Dendritic cell treated with granulocyte-macrophage colony-stimulating factor and Interleukin-4, amounts not matched to agents 40 ng/mL and 50 ng/mL, for 4 days (primary cell): ENCODE measurements around the gene PCCA.
"Not testable (repeated sequence)": the region's sequence is repeated elsewhere in the genome, so short reads cannot be mapped to it uniquely, and the experiment has no call there.

Experiments used
- H3K27ac Mint-ChIP-seq: one replicate; pipeline ENCODE4 v1.8.0; 2022; ENCODE audit warnings: mild to moderate bottlenecking, mixed read lengths
- H3K27me3 Mint-ChIP-seq: one replicate; pipeline ENCODE4 v1.8.0; 2022; ENCODE audit warnings: mild to moderate bottlenecking, mixed read lengths
- H3K36me3 Mint-ChIP-seq: one replicate; pipeline ENCODE4 v1.8.0; 2022; ENCODE audit warnings: low read depth, mixed read lengths
- H3K4me1 Mint-ChIP-seq: one replicate; pipeline ENCODE4 v1.8.0; 2022; ENCODE audit warnings: low read depth, mixed read lengths
- H3K4me3 Mint-ChIP-seq: one replicate; pipeline ENCODE4 v1.8.0; 2022; ENCODE audit warnings: mild to moderate bottlenecking, moderate library complexity, mixed read lengths
- H3K9me3 Mint-ChIP-seq: one replicate; pipeline ENCODE4 v1.8.0; 2022; ENCODE audit warnings: mixed read lengths
- intact Hi-C: fragments of 100-400 bp; cut with micrococcal nuclease; formaldehyde crosslinking; loops from one replicate; pipeline ENCODE4 v1.15.0; 2022

Gene PCCA

GRCh38 chr13:100083401-100083800, 5.5 kb upstream of the PCCA start:
- H3K27ac Mint-ChIP-seq, H3K9me3 Mint-ChIP-seq, H3K27me3 Mint-ChIP-seq, H3K4me3 Mint-ChIP-seq, H3K4me1 Mint-ChIP-seq, H3K36me3 Mint-ChIP-seq: not testable (repeated sequence)
- intact Hi-C loops = loop anchor here (10.0 kb wide), 1 partner anchor 151 kb away; no protein-coding TSS in a partner anchor

GRCh38 chr13:100088273-100088643, 635 bp upstream of the PCCA start:
- H3K36me3 Mint-ChIP-seq = peaks cover 9% of the 10 kb centered on the region
- H3K4me1 Mint-ChIP-seq = peaks cover 18% of the 10 kb centered on the region
- peaks cover 6% of the 10 kb centered on the region for H3K27me3 Mint-ChIP-seq
- H3K27ac Mint-ChIP-seq = peak overlapping the region; percentile 78
- H3K4me3 Mint-ChIP-seq = peak overlapping the region; percentile 90
- intact Hi-C loops = loop anchor here (10.0 kb wide), 1 partner anchor 147 kb away; no protein-coding TSS in a partner anchor
- H3K9me3 Mint-ChIP-seq = no peaks in the 10 kb centered on the region

- Mint-ChIP-seq H3K27me3 (peaks cover 6% of the 10 kb centered on the region), H3K27ac (peak overlapping the region; percentile 78), H3K9me3 (no peaks in the 10 kb centered on the region), H3K4me1 (peaks cover 18% of the 10 kb centered on the region), H3K36me3 (peaks cover 9% of the 10 kb centered on the region), H3K4me3 (peak overlapping the region; percentile 90)
- intact Hi-C loops = loop anchor here (10.0 kb wide), 1 partner anchor 145 kb away; no protein-coding TSS in a partner anchor
Measured at GRCh38 chr13:100089465-100090032, 656 bp downstream of the PCCA start.

- Mint-ChIP-seq H3K4me1 (peaks cover 18% of the 10 kb centered on the region), H3K4me3 (no peak overlapping the region), H3K36me3 (peaks cover 9% of the 10 kb centered on the region), H3K27me3 (peaks cover 6% of the 10 kb centered on the region), H3K27ac (no peak overlapping the region), H3K9me3 (no peaks in the 10 kb centered on the region)
- intact Hi-C loops = no loop called here
Measured at GRCh38 chr13:100090861-100091260, 2.0 kb downstream of the PCCA start.

GRCh38 chr13:100091391-100091790, 2.5 kb downstream of the PCCA start:
- peaks cover 18% of the 10 kb centered on the region for H3K4me1 Mint-ChIP-seq
- no peak overlapping the region for H3K27ac Mint-ChIP-seq
- H3K4me3 Mint-ChIP-seq = no peak overlapping the region
- H3K9me3 Mint-ChIP-seq = no peaks in the 10 kb centered on the region
- H3K36me3 Mint-ChIP-seq = peaks cover 9% of the 10 kb centered on the region
- intact Hi-C loops = no loop called here
- H3K27me3 Mint-ChIP-seq = peaks cover 6% of the 10 kb centered on the region

GRCh38 chr13:100092273-100092672, 3.4 kb downstream of the PCCA start:
- H3K27ac Mint-ChIP-seq, H3K36me3 Mint-ChIP-seq, intact Hi-C loops, H3K9me3 Mint-ChIP-seq, H3K27me3 Mint-ChIP-seq, H3K4me3 Mint-ChIP-seq: not testable (repeated sequence)
- H3K4me1 Mint-ChIP-seq = peaks cover 18% of the 10 kb centered on the region

GRCh38 chr13:100095498-100095897, 6.6 kb downstream of the PCCA start:
- no peak overlapping the region for H3K4me3 Mint-ChIP-seq

GRCh38 chr13:100096526-100096925, 7.6 kb downstream of the PCCA start:
- no peaks in the 10 kb centered on the region for H3K27me3 Mint-ChIP-seq
- H3K36me3 Mint-ChIP-seq = no peaks in the 10 kb centered on the region

More at GRCh38 chr13:100095498-100095897, 6.6 kb downstream of the PCCA start:
- intact Hi-C loops = no loop called here
- Mint-ChIP-seq H3K9me3 (no peaks in the 10 kb centered on the region), H3K4me1 (peaks cover 6% of the 10 kb centered on the region), H3K36me3 (no peaks in the 10 kb centered on the region), H3K27ac (no peak overlapping the region), H3K27me3 (no peaks in the 10 kb centered on the region)

GRCh38 chr13:100097821-100098220, 8.9 kb downstream of the PCCA start:
- Mint-ChIP-seq H3K9me3 (no peaks in the 10 kb centered on the region), H3K4me3 (no peak overlapping the region), H3K27me3 (no peaks in the 10 kb centered on the region), H3K27ac (no peak overlapping the region), H3K36me3 (no peaks in the 10 kb centered on the region), H3K4me1 (no peaks in the 10 kb centered on the region)
- intact Hi-C loops = no loop called here

More at GRCh38 chr13:100096526-100096925, 7.6 kb downstream of the PCCA start:
- Mint-ChIP-seq H3K27ac (no peak overlapping the region), H3K4me3 (no peak overlapping the region), H3K4me1 (no peaks in the 10 kb centered on the region), H3K9me3 (no peaks in the 10 kb centered on the region)
- intact Hi-C loops = no loop called here

- Mint-ChIP-seq H3K9me3 (no peaks in the 10 kb centered on the region), H3K36me3 (peaks cover under 1% of the 10 kb centered on the region), H3K27ac (no peak overlapping the region), H3K4me1 (no peaks in the 10 kb centered on the region), H3K4me3 (no peak overlapping the region), H3K27me3 (no peaks in the 10 kb centered on the region)
- intact Hi-C loops = no loop called here
Measured at GRCh38 chr13:100098445-100099116, 9.7 kb downstream of the PCCA start.

GRCh38 chr13:100099117-100099445, 10.2 kb downstream of the PCCA start:
- H3K4me1 Mint-ChIP-seq, H3K9me3 Mint-ChIP-seq, H3K27me3 Mint-ChIP-seq, intact Hi-C loops, H3K36me3 Mint-ChIP-seq, H3K27ac Mint-ChIP-seq, H3K4me3 Mint-ChIP-seq: not testable (repeated sequence)

- no peak overlapping the region for H3K4me3 Mint-ChIP-seq
- no peaks in the 10 kb centered on the region for H3K27me3 Mint-ChIP-seq
- no peaks in the 10 kb centered on the region for H3K4me1 Mint-ChIP-seq
- intact Hi-C loops = no loop called here
- no peak overlapping the region for H3K27ac Mint-ChIP-seq
- H3K9me3 Mint-ChIP-seq = no peaks in the 10 kb centered on the region
- H3K36me3 Mint-ChIP-seq = peaks cover 9% of the 10 kb centered on the region
Measured at GRCh38 chr13:100100115-100100879, 11.4 kb downstream of the PCCA start.

- Mint-ChIP-seq H3K4me1 (no peaks in the 10 kb centered on the region), H3K9me3 (no peaks in the 10 kb centered on the region), H3K27ac (no peak overlapping the region), H3K36me3 (peaks cover 9% of the 10 kb centered on the region), H3K4me3 (no peak overlapping the region), H3K27me3 (no peaks in the 10 kb centered on the region)
- intact Hi-C loops = no loop called here
Measured at GRCh38 chr13:100102042-100102441, 13.1 kb downstream of the PCCA start.

GRCh38 chr13:100106005-100106404, 17.1 kb downstream of the PCCA start:
- Mint-ChIP-seq H3K27me3 (no peaks in the 10 kb centered on the region), H3K36me3 (peaks cover 9% of the 10 kb centered on the region), H3K27ac (no peak overlapping the region), H3K4me1 (no peaks in the 10 kb centered on the region), H3K4me3 (no peak overlapping the region), H3K9me3 (no peaks in the 10 kb centered on the region)
- intact Hi-C loops = no loop called here
